SH-SY5Y (cell line): ENCODE results near the gene TOR1B.

Experiments used
- GATA2 ChIP-seq: IDR thresholded peaks from 2 replicates; pipeline ENCODE4 v1.6.1; 2011; ENCODE audit warnings: mild to moderate bottlenecking, low read depth, low read length
- GATA3 ChIP-seq: IDR thresholded peaks from 2 replicates; pipeline ENCODE4 v1.6.1; 2011; ENCODE audit warnings: low read depth, mild to moderate bottlenecking, low read length, moderate library complexity

DNA sequence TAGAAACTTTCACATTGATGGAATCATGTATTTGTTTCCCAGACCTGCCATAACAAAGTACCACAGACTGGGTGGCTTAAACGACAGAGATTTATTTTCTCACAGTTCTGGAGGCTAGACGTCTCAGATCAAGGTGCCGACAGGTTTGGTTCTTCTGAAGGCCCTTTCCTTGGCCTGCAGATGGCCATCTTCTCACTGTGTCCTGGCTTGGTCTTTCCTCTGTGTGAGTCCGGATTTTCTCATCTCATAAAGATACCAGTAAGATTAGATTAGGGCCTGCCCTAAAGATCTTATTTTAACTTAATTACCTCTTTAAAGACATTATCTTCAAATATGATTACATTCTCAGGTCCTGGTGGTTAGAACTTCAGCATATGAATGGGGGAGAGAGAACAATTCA, 38.1 kb downstream of the TOR1B start:
- TF ChIP-seq GATA2 (no peak), GATA3 (no peak)
